GM12878 (cell line): Measurements from ENCODE around the gene PPP2R2B. TPM values are rescaled to one million over a fixed set of nuclear protein-coding genes. Genes with fewer than 3 reads are reported as not detected.

Experiments used
- ATAC-seq: fragments of 200-7000 bp; cut with Tn5 transposase; 3 replicates; pipeline ENCODE4 v1.9.1; 2020; ENCODE audit warnings: mild to moderate bottlenecking, moderate library complexity
- BruUV-seq: library from RNA; stranded (reverse); fragments of 400-500 nt; replicated peaks from 2 replicates; lab custom pipeline; 2021; lab: Mats Ljungman, UMichigan
- CTCF ChIA-PET: fragments of 300-600 bp; sonication (Branson Sonifier 250); formaldehyde crosslinking; extraction: SDS; loops from one replicate; lab custom pipeline; 2021; ENCODE audit warnings: inconsistent platforms; lab: Yijun Ruan, JAX
- POLR2A ChIA-PET: fragments of 350-600 bp; formaldehyde crosslinking; extraction: SDS; loops from one replicate; lab custom pipeline; 2021; ENCODE audit warnings: inconsistent platforms; lab: Charles Lee
- RAD21 ChIA-PET: fragments of 300-600 bp; sonication (Branson Sonifier 250); formaldehyde crosslinking; loops from one replicate; lab custom pipeline; 2023; ENCODE audit warnings: antibody characterized with exemption; ENCODE audit not compliant: unreplicated experiment; lab: Charles Lee
- SMC1A ChIA-PET: fragments of 300-600 bp; sonication (Branson Sonifier 250); formaldehyde crosslinking; loops from one replicate; lab custom pipeline; 2023; ENCODE audit not compliant: unreplicated experiment, uncharacterized antibody; lab: Charles Lee
- DNase-seq: peaks from one replicate; pipeline ENCODE4 v3.0.0-alpha.2; 2011; ENCODE audit warnings: low read depth, low spot score
- FAIRE-seq: peaks from 3 replicates; lab custom pipeline; 2011; peaks lifted over from hg19 to GRCh38; lab: Jason Lieb, UNC
- H2AFZ ChIP-seq: 2 replicates; pipeline ENCODE4 v1.6.0; 2011; ENCODE audit warnings: low read depth, low read length, control low read depth; ENCODE audit not compliant: control insufficient read depth
- H3K27ac ChIP-seq: 2 replicates; pipeline ENCODE4 v1.5.1; 2011; ENCODE audit warnings: control low read depth; ENCODE audit not compliant: control insufficient read depth, insufficient read depth
- H3K27me3 ChIP-seq, 2 experiments: replicated peaks in 1 of 2; 2 replicates each; pipeline versions ENCODE4 v1.6.0 to v1.6.1; 2011; ENCODE audit warnings: low read length in 1 of 2; ENCODE audit not compliant: control insufficient read depth in 2 of 2, insufficient read depth in 2 of 2
- H3K36me3 ChIP-seq, 2 experiments: 2 replicates each; pipeline ENCODE4 v1.5.1; 2011; ENCODE audit warnings: low read length in 1 of 2; ENCODE audit not compliant: control insufficient read depth in 2 of 2, insufficient read depth in 2 of 2
- H3K4me1 ChIP-seq: 2 replicates; pipeline ENCODE4 v1.6.1; 2011; ENCODE audit warnings: mild to moderate bottlenecking, low read length, moderate library complexity, mixed read lengths; ENCODE audit not compliant: control insufficient read depth, insufficient read depth
- H3K4me2 ChIP-seq: 2 replicates; pipeline ENCODE4 v1.6.0; 2011; ENCODE audit warnings: control low read depth; ENCODE audit not compliant: control insufficient read depth, insufficient read depth
- H3K4me3 ChIP-seq: fragments of 200-600 bp; sonication (generic); 2 replicates; pipeline ENCODE4 v1.5.1; 2016
- H3K79me2 ChIP-seq: 2 replicates; pipeline ENCODE4 v1.6.0; 2011; ENCODE audit warnings: low read length; ENCODE audit not compliant: control insufficient read depth, insufficient read depth
- H3K9ac ChIP-seq: 2 replicates; pipeline ENCODE4 v1.8.0; 2011; ENCODE audit warnings: low read length, control low read depth, mixed read lengths; ENCODE audit not compliant: control insufficient read depth, insufficient read depth
- H3K9me3 ChIP-seq: replicated peaks from 3 replicates; pipeline ENCODE4 v1.5.1; 2011; ENCODE audit warnings: mild to moderate bottlenecking, low read length; ENCODE audit not compliant: control insufficient read depth, insufficient read depth
- H4K20me1 ChIP-seq: 2 replicates; pipeline ENCODE4 v1.6.0; 2011; ENCODE audit not compliant: control insufficient read depth, insufficient read depth
- CHD2 ChIP-seq: IDR thresholded peaks from 2 replicates; pipeline ENCODE4 v1.6.1; 2011; ENCODE audit warnings: low read depth, low read length, improper control_type of control experiment, borderline replicate concordance
- CREM ChIP-seq: IDR thresholded peaks from 2 replicates; pipeline ENCODE4 v1.6.1; 2014; ENCODE audit warnings: antibody characterized with exemption, low read depth
- GATAD2B ChIP-seq: fragments of 450-650 bp; conservative IDR thresholded peaks from 2 replicates; pipeline ENCODE4 v1.6.1; 2017; ENCODE audit warnings: low read depth, mild to moderate bottlenecking, moderate library complexity
- HDAC2 ChIP-seq: fragments of 200-600 bp; sonication (generic); IDR thresholded peaks from 2 replicates; pipeline ENCODE4 v1.6.1; 2017
- HDAC6 ChIP-seq: fragments of 200-600 bp; sonication (generic); IDR thresholded peaks from one replicate; pipeline ENCODE4 v1.8.0; 2017; ENCODE audit warnings: antibody characterized with exemption; ENCODE audit not compliant: unreplicated experiment
- MTA2 ChIP-seq: fragments of 450-650 bp; IDR thresholded peaks from 2 replicates; pipeline ENCODE4 v1.6.1; 2016; ENCODE audit warnings: low read depth, mild to moderate bottlenecking, moderate library complexity
- PAX5 ChIP-seq: IDR thresholded peaks from 2 replicates; pipeline ENCODE4 v1.6.1; 2011; ENCODE audit warnings: low read depth, low read length, borderline replicate concordance
- SRF ChIP-seq, 2 experiments: IDR thresholded peaks; 2 replicates each; pipeline ENCODE4 v1.6.1; 2011; ENCODE audit warnings: low read depth in 2 of 2, low read length in 2 of 2, mild to moderate bottlenecking in 1 of 2, moderate library complexity in 1 of 2
- ZNF24 ChIP-seq: fragments of 450-650 bp; IDR thresholded peaks from 2 replicates; pipeline ENCODE4 v1.6.1; 2017; ENCODE audit warnings: antibody characterized with exemption, mild to moderate bottlenecking
- WGBS: methylation state at CpG from one replicate; pipeline ENCODE4 v1.1.6; 2016; ENCODE audit warnings: low lambda C conversion rate; ENCODE audit not compliant: insufficient replicate concordance, insufficient coverage; ENCODE audit errors: missing lambda C conversion rate; 5-methylcytosine and 5-hydroxymethylcytosine counted together
- in situ Hi-C: fragments of 300-500 bp; cut with MboI; formaldehyde crosslinking; loops from 9 replicates; pipeline ENCODE4 v1.14.3; 2018; ENCODE audit warnings: mixed read lengths
- intact Hi-C: fragments of 100-400 bp; cut with micrococcal nuclease; formaldehyde crosslinking; loops from one replicate; pipeline ENCODE4 v1.14.2; 2022; ENCODE audit not compliant: unreplicated experiment
- polyA plus RNA-seq, 11 experiments: library from polyadenylated mRNA; depleted of rRNA in 4 of 11; unstranded in 6 of 11; stranded (reverse) in 5 of 11; fragments of >200 nt; fragmentation: Nextera tagmentation in 4 of 11; fragmentation: Illumina TruSeq in 1 of 11; extraction: Ambion mirVana in 4 of 11; extraction: Trizol in 1 of 11; gene quantifications; 1 replicate in 1 of 11; 2 replicates in 10 of 11; pipeline versions ENCODE4 v1.2.1 to v1.2.3, GENCODE V29; 2011 to 2016; ENCODE audit warnings: inconsistent platforms in 2 of 11, missing spikeins in 2 of 11, low read depth in 1 of 11
- total RNA-seq, 4 experiments: library from RNA; depleted of rRNA in 3 of 4; stranded (reverse); fragments of >200 nt in 3 of 4; fragmentation: Illumina TruSeq in 1 of 4; extraction: Trizol in 1 of 4; gene quantifications; 2 replicates each; pipeline versions ENCODE4 v1.2.1 to v1.2.3, GENCODE V29; 2013 to 2021
- TF ChIP-seq, protein P1 (sequence below): fragments of 450-650 bp; IDR thresholded peaks from 2 replicates; pipeline ENCODE4 v1.6.1; 2017; ENCODE audit warnings: low read depth, mild to moderate bottlenecking, moderate library complexity
- TF ChIP-seq, protein P2 (sequence below): IDR thresholded peaks from 2 replicates; pipeline ENCODE4 v1.6.1; 2011; ENCODE audit warnings: low read depth, mild to moderate bottlenecking, low read length, moderate library complexity, borderline replicate concordance; ENCODE audit errors: extremely low read depth
- TF ChIP-seq, protein P3 (sequence below): IDR thresholded peaks from 2 replicates; pipeline ENCODE4 v1.6.1; 2012; ENCODE audit warnings: low read depth, low read length, improper control_type of control experiment

PPP2R2B gene
- total and polyA plus RNA-seq, 10 of the 15 experiments (the other 5 are each of a cell fraction or from before 2014, with no cell fraction given), result not detected

DNA sequence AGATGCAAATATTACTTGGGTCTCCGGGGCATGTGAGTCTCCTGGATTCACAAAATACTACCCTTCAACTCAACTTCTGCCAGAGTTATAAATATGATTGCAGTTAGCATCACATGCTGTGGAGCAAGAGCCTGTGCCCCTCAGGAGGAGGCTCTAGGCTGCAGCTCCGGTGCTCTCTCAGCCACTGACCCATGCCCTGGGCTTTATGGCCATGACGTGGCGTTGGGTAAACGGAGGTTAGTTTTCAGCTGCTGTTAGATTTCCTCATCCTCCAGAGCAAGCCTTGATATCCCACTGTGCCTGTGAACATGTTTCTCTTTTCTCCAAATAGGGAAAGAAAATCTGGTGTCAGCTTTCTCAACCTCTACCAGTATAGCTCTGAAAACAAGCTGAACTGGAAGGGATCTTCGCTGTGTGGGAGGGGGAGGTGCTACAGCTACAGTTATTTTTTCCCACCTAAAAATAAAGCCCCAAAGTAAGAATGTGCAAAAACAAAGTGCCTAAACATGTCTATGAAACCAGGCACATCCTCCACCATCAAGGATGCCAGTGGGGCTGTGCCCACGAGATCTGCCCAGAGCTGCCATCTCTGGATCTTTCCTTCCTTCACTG lies 238.2 kb downstream of the PPP2R2B start:
- WGBS, result 11% methylated on average over 7 of the region's 7 CpGs
- no peaks in the 10 kb centered on the region for H3K9me3 ChIP-seq
- DNase-seq (no peak), ATAC-seq (no peak), FAIRE-seq (no peak)
- H3K27ac ChIP-seq, result no peak overlapping the region
- intact Hi-C loops, result no loop called here
- H4K20me1 ChIP-seq, result no peaks in the 10 kb centered on the region
- no TSS peak for BruUV-seq
- ChIA-PET CTCF (no interaction called here), SMC1A (no interaction called here), RAD21 (no interaction called here), POLR2A (no interaction called here)
- H3K27me3 ChIP-seq, result peaks cover 2 to 3% of the 10 kb centered on the region in 2 experiments; a peak in 1 of 4 replicates
- no peaks in the 10 kb centered on the region for H3K79me2 ChIP-seq
- TF ChIP-seq, protein P1, sequence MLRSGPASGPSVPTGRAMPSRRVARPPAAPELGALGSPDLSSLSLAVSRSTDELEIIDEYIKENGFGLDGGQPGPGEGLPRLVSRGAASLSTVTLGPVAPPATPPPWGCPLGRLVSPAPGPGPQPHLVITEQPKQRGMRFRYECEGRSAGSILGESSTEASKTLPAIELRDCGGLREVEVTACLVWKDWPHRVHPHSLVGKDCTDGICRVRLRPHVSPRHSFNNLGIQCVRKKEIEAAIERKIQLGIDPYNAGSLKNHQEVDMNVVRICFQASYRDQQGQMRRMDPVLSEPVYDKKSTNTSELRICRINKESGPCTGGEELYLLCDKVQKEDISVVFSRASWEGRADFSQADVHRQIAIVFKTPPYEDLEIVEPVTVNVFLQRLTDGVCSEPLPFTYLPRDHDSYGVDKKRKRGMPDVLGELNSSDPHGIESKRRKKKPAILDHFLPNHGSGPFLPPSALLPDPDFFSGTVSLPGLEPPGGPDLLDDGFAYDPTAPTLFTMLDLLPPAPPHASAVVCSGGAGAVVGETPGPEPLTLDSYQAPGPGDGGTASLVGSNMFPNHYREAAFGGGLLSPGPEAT, result no peak
- TF ChIP-seq ZNF24, result no peak
- TF ChIP-seq HDAC6, result no peak
- no peak for TF ChIP-seq PAX5
- TF ChIP-seq, protein P2, sequence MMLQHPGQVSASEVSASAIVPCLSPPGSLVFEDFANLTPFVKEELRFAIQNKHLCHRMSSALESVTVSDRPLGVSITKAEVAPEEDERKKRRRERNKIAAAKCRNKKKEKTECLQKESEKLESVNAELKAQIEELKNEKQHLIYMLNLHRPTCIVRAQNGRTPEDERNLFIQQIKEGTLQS, result no peak
- no peak for TF ChIP-seq CHD2
- TF ChIP-seq HDAC2, result no peak
- TF ChIP-seq, protein P3, sequence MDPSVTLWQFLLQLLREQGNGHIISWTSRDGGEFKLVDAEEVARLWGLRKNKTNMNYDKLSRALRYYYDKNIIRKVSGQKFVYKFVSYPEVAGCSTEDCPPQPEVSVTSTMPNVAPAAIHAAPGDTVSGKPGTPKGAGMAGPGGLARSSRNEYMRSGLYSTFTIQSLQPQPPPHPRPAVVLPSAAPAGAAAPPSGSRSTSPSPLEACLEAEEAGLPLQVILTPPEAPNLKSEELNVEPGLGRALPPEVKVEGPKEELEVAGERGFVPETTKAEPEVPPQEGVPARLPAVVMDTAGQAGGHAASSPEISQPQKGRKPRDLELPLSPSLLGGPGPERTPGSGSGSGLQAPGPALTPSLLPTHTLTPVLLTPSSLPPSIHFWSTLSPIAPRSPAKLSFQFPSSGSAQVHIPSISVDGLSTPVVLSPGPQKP, result no peak
- TF ChIP-seq CREM, result no peak
- TF ChIP-seq GATAD2B, result no peak
- no peak for TF ChIP-seq MTA2
- TF ChIP-seq SRF (IDR thresholded peaks at IDR 0.05; ENCODE audit: low read depth in 2 of 2, low read length in 2 of 2), result no peak
- no peak overlapping the region for H3K9ac ChIP-seq
- no peak overlapping the region for H3K4me3 ChIP-seq
- no peaks in the 10 kb centered on the region for H3K36me3 ChIP-seq
- in situ Hi-C loops, result no loop called here
- no peaks in the 10 kb centered on the region for H3K4me1 ChIP-seq
- no peak overlapping the region for H3K4me2 ChIP-seq
- H2AFZ ChIP-seq, result no peak overlapping the region
